Thyroid gland (tissue), 4 donors: Measurements from ENCODE around the gene TRMT1.

Experiments used
- CTCF ChIP-seq, 6 experiments: fragments of 200-600 bp in 3 of 6; fragments of 450-650 bp in 3 of 6; sonication (generic) in 3 of 6; IDR thresholded peaks; one replicate each; pipeline ENCODE4 v1.5.1; 2016 to 2019; ENCODE audit warnings: antibody characterized with exemption in 6 of 6, mild to moderate bottlenecking in 2 of 6, inconsistent platforms in 1 of 6, moderate library complexity in 1 of 6
- POLR2A ChIP-seq, 2 donors: fragments of 450-650 bp; IDR thresholded peaks; one replicate each; pipeline ENCODE4 v1.6.1; 2017; ENCODE audit warnings: antibody characterized with exemption in 2 of 2, mild to moderate bottlenecking in 2 of 2, moderate library complexity in 1 of 2

- no peak for TF ChIP-seq POLR2A (IDR thresholded peaks at IDR 0.05)
- no peak for TF ChIP-seq CTCF (IDR thresholded peaks at IDR 0.05)
Observed at GRCh38 chr19:13091400-13092157, 25.0 kb downstream of the TRMT1 start.
